BE2C (cell line): Measurements from ENCODE around the gene PCSK6.

Experiments used
- DNase-seq: peaks from one replicate; pipeline ENCODE4 v3.0.0-alpha.2; 2020
- H3K27me3 ChIP-seq: fragments of 250-450 bp; sonication (Bioruptor Pico); 2 replicates; pipeline ENCODE4 v1.5.1; 2020; ENCODE audit warnings: mild to moderate bottlenecking
- H3K36me3 ChIP-seq: fragments of 250-450 bp; sonication (Bioruptor Pico); 2 replicates; pipeline ENCODE4 v1.5.1; 2020; ENCODE audit warnings: mild to moderate bottlenecking
- H3K4me1 ChIP-seq: fragments of 250-450 bp; sonication (Bioruptor Pico); 2 replicates; pipeline ENCODE4 v1.5.1; 2020
- H3K4me3 ChIP-seq: 2 replicates; pipeline ENCODE4 v1.5.1; 2011; ENCODE audit warnings: low read depth, low read length
- H3K9me3 ChIP-seq: fragments of 250-450 bp; sonication (Bioruptor Pico); 2 replicates; pipeline ENCODE4 v1.5.1; 2020
- CTCF ChIP-seq: IDR thresholded peaks from 2 replicates; pipeline ENCODE4 v1.5.1; 2012; ENCODE audit warnings: mild to moderate bottlenecking, low read depth, low read length

PCSK6 gene

GRCh38 chr15:101509279-101509678 lies 19.8 kb upstream of the PCSK6 start:
- no peak for DNase-seq

DNA sequence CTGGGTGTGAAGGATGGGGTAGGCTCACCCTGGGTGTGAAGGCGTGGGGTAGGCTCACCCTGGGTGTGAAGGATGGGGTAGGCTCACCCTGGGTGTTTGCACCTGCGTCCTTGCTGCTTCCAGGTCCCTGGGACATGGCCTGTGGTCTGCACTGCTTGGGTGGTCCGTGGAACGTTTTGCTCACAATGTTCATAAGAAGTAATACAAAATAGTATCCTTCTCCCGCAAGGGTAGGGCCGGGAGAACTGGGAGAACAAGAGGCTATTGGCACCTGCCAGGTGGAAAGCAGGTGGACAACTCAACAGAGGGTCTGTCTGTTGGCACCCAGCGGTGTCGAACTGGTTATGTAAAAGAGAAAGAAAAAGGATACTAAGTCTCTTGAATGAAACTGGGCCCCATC lies 17.0 kb upstream of the PCSK6 start:
- no peak for TF ChIP-seq CTCF
- DNase-seq: no peak

More at GRCh38 chr15:101509279-101509678, 19.8 kb upstream of the PCSK6 start:
- TF ChIP-seq CTCF: no peak
- Histone ChIP-seq H3K9me3 (no peaks in the 10 kb centered on the region), H3K36me3 (no peaks in the 10 kb centered on the region), H3K27me3 (no peaks in the 10 kb centered on the region), H3K4me1 (no peaks in the 10 kb centered on the region), H3K4me3 (no peak overlapping the region)

DNA sequence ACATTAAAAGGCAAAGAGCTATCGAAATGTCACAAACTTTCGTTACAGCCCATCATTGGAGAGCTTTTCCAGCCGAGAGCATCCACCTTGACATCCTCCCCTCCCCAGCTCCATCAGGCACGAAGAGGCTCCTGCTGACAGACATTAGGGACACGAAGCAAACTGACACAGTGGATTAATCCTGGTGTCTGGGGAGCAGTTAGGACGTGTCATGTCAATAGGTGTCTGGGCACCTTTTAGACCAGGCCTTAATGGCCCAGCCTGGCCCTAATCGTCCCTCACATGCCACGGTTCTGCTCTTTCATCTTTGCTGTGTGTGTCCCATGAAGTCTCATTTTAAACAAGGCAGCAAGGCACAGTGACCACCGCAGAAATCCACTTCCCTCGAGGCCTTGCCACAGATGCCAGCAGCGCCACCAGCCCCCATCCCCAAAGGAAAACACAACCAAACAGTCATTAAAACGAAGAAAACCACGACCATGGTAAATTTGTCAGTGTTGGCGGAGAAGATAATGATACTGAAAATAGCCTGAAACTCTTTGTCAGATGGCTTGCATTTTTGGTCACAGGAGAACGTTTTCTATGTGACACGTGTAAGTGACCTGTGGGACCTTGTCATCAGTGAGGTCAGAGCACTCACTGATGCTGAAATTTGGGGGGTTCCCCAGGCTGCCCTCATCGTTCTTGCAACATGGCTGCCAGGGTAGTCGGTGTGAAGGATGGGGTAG lies 16.3 kb upstream of the PCSK6 start:
- H3K4me3 ChIP-seq: no peak overlapping the region
- H3K36me3 ChIP-seq: no peaks in the 10 kb centered on the region
- no peaks in the 10 kb centered on the region for H3K27me3 ChIP-seq
- peaks cover 3% of the 10 kb centered on the region; the same call in 1 of the 2 replicates for H3K4me1 ChIP-seq
- DNase-seq: no peak
- no peaks in the 10 kb centered on the region for H3K9me3 ChIP-seq
- no peak for TF ChIP-seq CTCF

More for the DNA sequence above, 17.0 kb upstream of the PCSK6 start:
- Histone ChIP-seq H3K4me3 (no peak overlapping the region), H3K36me3 (no peaks in the 10 kb centered on the region), H3K4me1 (peaks cover 3% of the 10 kb centered on the region; the same call in 1 of the 2 replicates), H3K9me3 (no peaks in the 10 kb centered on the region), H3K27me3 (no peaks in the 10 kb centered on the region)

DNA sequence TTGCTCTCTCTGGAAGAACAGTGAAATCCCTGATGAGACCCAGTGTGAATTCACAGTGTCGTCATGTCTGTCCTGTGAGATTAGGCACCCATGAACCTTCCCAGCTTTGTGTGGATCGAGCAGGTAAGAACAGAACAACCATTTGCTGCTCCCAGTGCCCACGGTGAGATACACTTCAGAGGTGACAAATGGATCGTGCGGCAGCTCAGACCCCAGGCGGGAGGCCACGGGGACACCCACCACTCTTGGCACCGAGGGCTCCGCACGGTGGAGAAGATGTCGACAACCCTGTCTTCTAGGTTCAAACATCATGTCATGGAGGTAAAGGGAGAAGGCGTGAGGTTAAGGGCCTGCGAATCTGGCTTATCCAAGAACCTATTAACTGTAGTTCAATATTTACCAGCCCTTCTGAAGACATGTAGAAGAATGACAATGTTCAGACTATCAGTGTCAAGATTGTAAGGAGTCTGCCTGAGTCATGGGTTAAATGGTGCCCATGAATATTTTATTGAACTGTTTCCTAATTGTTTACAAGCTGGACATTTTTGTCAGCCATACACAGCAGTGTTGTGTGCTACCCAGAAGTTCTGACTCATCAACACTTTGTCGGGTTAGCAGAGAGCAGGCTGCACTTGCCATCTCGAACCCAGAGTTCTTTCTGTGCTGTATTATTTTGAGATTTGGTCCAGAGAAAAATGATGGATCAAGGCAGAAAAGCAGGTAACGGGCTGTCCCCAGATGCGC lies 15.5 kb upstream of the PCSK6 start:
- TF ChIP-seq CTCF: no peak
- Histone ChIP-seq H3K27me3 (no peaks in the 10 kb centered on the region), H3K9me3 (no peaks in the 10 kb centered on the region), H3K4me3 (no peak overlapping the region), H3K4me1 (peaks cover 3% of the 10 kb centered on the region; the same call in 1 of the 2 replicates), H3K36me3 (no peaks in the 10 kb centered on the region)
- DNase-seq: no peak

GRCh38 chr15:101504373-101504772 lies 14.9 kb upstream of the PCSK6 start:
- Histone ChIP-seq H3K27me3 (no peaks in the 10 kb centered on the region), H3K4me1 (peaks cover 3% of the 10 kb centered on the region; the same call in 1 of the 2 replicates), H3K9me3 (no peaks in the 10 kb centered on the region), H3K4me3 (no peak overlapping the region), H3K36me3 (no peaks in the 10 kb centered on the region)
- no peak for DNase-seq
- TF ChIP-seq CTCF: no peak

GRCh38 chr15:101503296-101503599 lies 13.7 kb upstream of the PCSK6 start:
- Histone ChIP-seq H3K4me1 (peaks cover 3% of the 10 kb centered on the region; the same call in 1 of the 2 replicates), H3K9me3 (no peaks in the 10 kb centered on the region), H3K36me3 (no peaks in the 10 kb centered on the region), H3K4me3 (no peak overlapping the region), H3K27me3 (no peaks in the 10 kb centered on the region)
- no peak for DNase-seq
- TF ChIP-seq CTCF: no peak
